ENCODE data around the gene C2CD4C.
"Not testable (repeated sequence)": the region's sequence is repeated elsewhere in the genome, so short reads cannot be mapped to it uniquely, and the experiment has no call there.

C2CD4C gene

GRCh38 chr19:413756-414420 lies 4.9 kb upstream of the C2CD4C start:
- peaks cover 21% of the 10 kb centered on the region for H3K27me3 Mint-ChIP-seq
- intact Hi-C loops (cut with micrococcal nuclease), result no loop called here
- H3K27ac Mint-ChIP-seq, result no peak overlapping the region
- H3K4me1 Mint-ChIP-seq (ENCODE audit: low read depth), result no peaks in the 10 kb centered on the region
- H3K4me3 Mint-ChIP-seq, result no peak overlapping the region
- no peaks in the 10 kb centered on the region for H3K36me3 Mint-ChIP-seq (ENCODE audit: low read depth)
- H3K9me3 Mint-ChIP-seq, result no peaks in the 10 kb centered on the region

GRCh38 chr19:412356-413355 lies 3.7 kb upstream of the C2CD4C start:
- no peaks in the 10 kb centered on the region for H3K4me1 Mint-ChIP-seq (ENCODE audit: low read depth)
- intact Hi-C loops (cut with micrococcal nuclease), result no loop called here
- H3K4me3 Mint-ChIP-seq, result no peak overlapping the region
- H3K27ac Mint-ChIP-seq, result no peak overlapping the region
- no peaks in the 10 kb centered on the region for H3K9me3 Mint-ChIP-seq
- H3K36me3 Mint-ChIP-seq (ENCODE audit: low read depth), result no peaks in the 10 kb centered on the region
- H3K27me3 Mint-ChIP-seq, result peaks cover 27% of the 10 kb centered on the region

GRCh38 chr19:411723-412355 lies 2.9 kb upstream of the C2CD4C start:
- intact Hi-C loops (cut with micrococcal nuclease), result no loop called here
- no peaks in the 10 kb centered on the region for H3K36me3 Mint-ChIP-seq (ENCODE audit: low read depth)
- no peaks in the 10 kb centered on the region for H3K4me1 Mint-ChIP-seq (ENCODE audit: low read depth)
- peaks cover 27% of the 10 kb centered on the region for H3K27me3 Mint-ChIP-seq
- H3K27ac Mint-ChIP-seq, result no peak overlapping the region
- H3K4me3 Mint-ChIP-seq, result no peak overlapping the region
- H3K9me3 Mint-ChIP-seq, result no peaks in the 10 kb centered on the region

GRCh38 chr19:411121-411722 lies 2.3 kb upstream of the C2CD4C start:
- intact Hi-C loops (cut with micrococcal nuclease); H3K9me3 Mint-ChIP-seq; H3K36me3 Mint-ChIP-seq (ENCODE audit: low read depth); H3K4me3 Mint-ChIP-seq; H3K27ac Mint-ChIP-seq; H3K4me1 Mint-ChIP-seq (ENCODE audit: low read depth): not testable (repeated sequence)
- peaks cover 30% of the 10 kb centered on the region for H3K27me3 Mint-ChIP-seq

GRCh38 chr19:410243-410781 lies 1.4 kb upstream of the C2CD4C start:
- no peak overlapping the region for H3K4me3 Mint-ChIP-seq
- no peaks in the 10 kb centered on the region for H3K9me3 Mint-ChIP-seq
- intact Hi-C loops (cut with micrococcal nuclease), result no loop called here
- no peaks in the 10 kb centered on the region for H3K36me3 Mint-ChIP-seq (ENCODE audit: low read depth)
- H3K27me3 Mint-ChIP-seq, result peaks cover 39% of the 10 kb centered on the region
- no peaks in the 10 kb centered on the region for H3K4me1 Mint-ChIP-seq (ENCODE audit: low read depth)
- H3K27ac Mint-ChIP-seq, result no peak overlapping the region

GRCh38 chr19:409516-410242 lies 732 bp upstream of the C2CD4C start:
- Mint-ChIP-seq H3K27ac (no peak overlapping the region), H3K4me3 (peak overlapping the region; percentile 22), H3K36me3 (ENCODE audit: low read depth) (no peaks in the 10 kb centered on the region), H3K4me1 (ENCODE audit: low read depth) (no peaks in the 10 kb centered on the region), H3K27me3 (peaks cover 41% of the 10 kb centered on the region), H3K9me3 (no peaks in the 10 kb centered on the region)
- intact Hi-C loops (cut with micrococcal nuclease), result no loop called here

GRCh38 chr19:408441-408901 lies 476 bp downstream of the C2CD4C start:
- Mint-ChIP-seq H3K4me3 (no peak overlapping the region), H3K27ac (no peak overlapping the region), H3K36me3 (ENCODE audit: low read depth) (no peaks in the 10 kb centered on the region), H3K27me3 (peaks cover 44% of the 10 kb centered on the region), H3K9me3 (no peaks in the 10 kb centered on the region), H3K4me1 (ENCODE audit: low read depth) (no peaks in the 10 kb centered on the region)
- intact Hi-C loops (cut with micrococcal nuclease), result no loop called here

GRCh38 chr19:407511-408440 lies 1.2 kb downstream of the C2CD4C start:
- Mint-ChIP-seq H3K36me3 (ENCODE audit: low read depth) (no peaks in the 10 kb centered on the region), H3K27me3 (peaks cover 50% of the 10 kb centered on the region), H3K4me3 (no peak overlapping the region), H3K27ac (no peak overlapping the region), H3K9me3 (no peaks in the 10 kb centered on the region), H3K4me1 (ENCODE audit: low read depth) (no peaks in the 10 kb centered on the region)
- intact Hi-C loops (cut with micrococcal nuclease), result no loop called here

- no peaks in the 10 kb centered on the region for H3K4me1 Mint-ChIP-seq (ENCODE audit: low read depth)
- H3K27me3 Mint-ChIP-seq, result peaks cover 52% of the 10 kb centered on the region
- intact Hi-C loops (cut with micrococcal nuclease), result no loop called here
- H3K27ac Mint-ChIP-seq, result no peak overlapping the region
- no peaks in the 10 kb centered on the region for H3K9me3 Mint-ChIP-seq
- no peak overlapping the region for H3K4me3 Mint-ChIP-seq
- H3K36me3 Mint-ChIP-seq (ENCODE audit: low read depth), result no peaks in the 10 kb centered on the region
Measured at GRCh38 chr19:406971-407510, 1.9 kb downstream of the C2CD4C start.

- no peak overlapping the region for H3K4me3 Mint-ChIP-seq
- no peak overlapping the region for H3K27ac Mint-ChIP-seq
- H3K27me3 Mint-ChIP-seq, result peaks cover 51% of the 10 kb centered on the region
- no peaks in the 10 kb centered on the region for H3K36me3 Mint-ChIP-seq (ENCODE audit: low read depth)
- intact Hi-C loops (cut with micrococcal nuclease), result no loop called here
- no peaks in the 10 kb centered on the region for H3K9me3 Mint-ChIP-seq
- no peaks in the 10 kb centered on the region for H3K4me1 Mint-ChIP-seq (ENCODE audit: low read depth)
Measured at GRCh38 chr19:406135-406781, 2.7 kb downstream of the C2CD4C start.

- Mint-ChIP-seq H3K27me3 (peaks cover 50% of the 10 kb centered on the region), H3K4me3 (no peak overlapping the region), H3K27ac (no peak overlapping the region), H3K4me1 (ENCODE audit: low read depth) (no peaks in the 10 kb centered on the region), H3K36me3 (ENCODE audit: low read depth) (no peaks in the 10 kb centered on the region), H3K9me3 (no peaks in the 10 kb centered on the region)
- intact Hi-C loops (cut with micrococcal nuclease), result no loop called here
Measured at GRCh38 chr19:405121-405965, 3.6 kb downstream of the C2CD4C start.

Measured in dendritic cell treated with granulocyte-macrophage colony-stimulating factor and Interleukin-4, amounts not matched to agents 40 ng/mL and 50 ng/mL, for 4 days (primary cell).